DMS 273 (cell line): Measurements from ENCODE around the gene SHTN1.

Source experiments
- DNase-seq: peaks from one replicate; lab custom pipeline; 2025; ENCODE audit not compliant: unreplicated experiment; lab: John Stamatoyannopoulos, UW

The SHTN1 gene

GRCh38 chr10:116988311-116988710, 16.7 kb downstream of the SHTN1 start:
- DNase-seq, result no peak

- no peak for DNase-seq
Observed at GRCh38 chr10:116985611-116986010, 19.4 kb downstream of the SHTN1 start.

- DNase-seq, result no peak
Observed at GRCh38 chr10:116984202-116984990, 20.6 kb downstream of the SHTN1 start.

GRCh38 chr10:116980041-116980440, 24.9 kb downstream of the SHTN1 start:
- no peak for DNase-seq

- peak; percentile 58 for DNase-seq
Observed at GRCh38 chr10:116978901-116979300, 26.1 kb downstream of the SHTN1 start.

- peak; percentile 68 for DNase-seq
Observed at GRCh38 chr10:116974456-116975005, 30.5 kb downstream of the SHTN1 start.

- DNase-seq, result peak; percentile 25
Observed at GRCh38 chr10:116973946-116974455, 31.0 kb downstream of the SHTN1 start.

GRCh38 chr10:116973371-116973905, 31.5 kb downstream of the SHTN1 start:
- no peak for DNase-seq

- DNase-seq, result peak; percentile 66
Observed at GRCh38 chr10:116972131-116972530, 32.9 kb downstream of the SHTN1 start.

GRCh38 chr10:116970050-116970449, 34.9 kb downstream of the SHTN1 start:
- no peak for DNase-seq

GRCh38 chr10:116968331-116968730, 36.7 kb downstream of the SHTN1 start:
- DNase-seq, result no peak

GRCh38 chr10:116961406-116962251, 43.4 kb downstream of the SHTN1 start:
- no peak for DNase-seq

- no peak for DNase-seq
Observed at GRCh38 chr10:116960066-116960776, 44.8 kb downstream of the SHTN1 start.

GRCh38 chr10:116952729-116953128, 52.3 kb downstream of the SHTN1 start:
- no peak for DNase-seq

- DNase-seq, result no peak
Observed at GRCh38 chr10:116948530-116948870, 56.5 kb downstream of the SHTN1 start.

- DNase-seq, result no peak
Observed at GRCh38 chr10:116947841-116948529, 57.0 kb downstream of the SHTN1 start.

GRCh38 chr10:116944911-116945310, 60.1 kb downstream of the SHTN1 start:
- DNase-seq, result no peak

- DNase-seq, result no peak
Observed at GRCh38 chr10:116931806-116932205, 73.2 kb downstream of the SHTN1 start.

GRCh38 chr10:116926426-116926825, 78.6 kb downstream of the SHTN1 start:
- no peak for DNase-seq

- peak; percentile 41 for DNase-seq
Observed at GRCh38 chr10:116925056-116925455, 79.9 kb downstream of the SHTN1 start.
